ENCODE results near the gene ARL13B.
A peak's percentile ranks its signal among the peaks of the same experiment; 100 is the strongest.

- TF ChIP-seq, protein P1, sequence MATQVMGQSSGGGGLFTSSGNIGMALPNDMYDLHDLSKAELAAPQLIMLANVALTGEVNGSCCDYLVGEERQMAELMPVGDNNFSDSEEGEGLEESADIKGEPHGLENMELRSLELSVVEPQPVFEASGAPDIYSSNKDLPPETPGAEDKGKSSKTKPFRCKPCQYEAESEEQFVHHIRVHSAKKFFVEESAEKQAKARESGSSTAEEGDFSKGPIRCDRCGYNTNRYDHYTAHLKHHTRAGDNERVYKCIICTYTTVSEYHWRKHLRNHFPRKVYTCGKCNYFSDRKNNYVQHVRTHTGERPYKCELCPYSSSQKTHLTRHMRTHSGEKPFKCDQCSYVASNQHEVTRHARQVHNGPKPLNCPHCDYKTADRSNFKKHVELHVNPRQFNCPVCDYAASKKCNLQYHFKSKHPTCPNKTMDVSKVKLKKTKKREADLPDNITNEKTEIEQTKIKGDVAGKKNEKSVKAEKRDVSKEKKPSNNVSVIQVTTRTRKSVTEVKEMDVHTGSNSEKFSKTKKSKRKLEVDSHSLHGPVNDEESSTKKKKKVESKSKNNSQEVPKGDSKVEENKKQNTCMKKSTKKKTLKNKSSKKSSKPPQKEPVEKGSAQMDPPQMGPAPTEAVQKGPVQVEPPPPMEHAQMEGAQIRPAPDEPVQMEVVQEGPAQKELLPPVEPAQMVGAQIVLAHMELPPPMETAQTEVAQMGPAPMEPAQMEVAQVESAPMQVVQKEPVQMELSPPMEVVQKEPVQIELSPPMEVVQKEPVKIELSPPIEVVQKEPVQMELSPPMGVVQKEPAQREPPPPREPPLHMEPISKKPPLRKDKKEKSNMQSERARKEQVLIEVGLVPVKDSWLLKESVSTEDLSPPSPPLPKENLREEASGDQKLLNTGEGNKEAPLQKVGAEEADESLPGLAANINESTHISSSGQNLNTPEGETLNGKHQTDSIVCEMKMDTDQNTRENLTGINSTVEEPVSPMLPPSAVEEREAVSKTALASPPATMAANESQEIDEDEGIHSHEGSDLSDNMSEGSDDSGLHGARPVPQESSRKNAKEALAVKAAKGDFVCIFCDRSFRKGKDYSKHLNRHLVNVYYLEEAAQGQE (IDR thresholded peaks at IDR 0.05; ENCODE audit: low read depth, low read length), result no peak
- no peak for TF ChIP-seq POLR2AphosphoS5 (IDR thresholded peaks at IDR 0.05; ENCODE audit: low read length)
- no peak for TF ChIP-seq SP1 (IDR thresholded peaks at IDR 0.05; ENCODE audit: low read depth, low read length)
- TF ChIP-seq, protein P2, sequence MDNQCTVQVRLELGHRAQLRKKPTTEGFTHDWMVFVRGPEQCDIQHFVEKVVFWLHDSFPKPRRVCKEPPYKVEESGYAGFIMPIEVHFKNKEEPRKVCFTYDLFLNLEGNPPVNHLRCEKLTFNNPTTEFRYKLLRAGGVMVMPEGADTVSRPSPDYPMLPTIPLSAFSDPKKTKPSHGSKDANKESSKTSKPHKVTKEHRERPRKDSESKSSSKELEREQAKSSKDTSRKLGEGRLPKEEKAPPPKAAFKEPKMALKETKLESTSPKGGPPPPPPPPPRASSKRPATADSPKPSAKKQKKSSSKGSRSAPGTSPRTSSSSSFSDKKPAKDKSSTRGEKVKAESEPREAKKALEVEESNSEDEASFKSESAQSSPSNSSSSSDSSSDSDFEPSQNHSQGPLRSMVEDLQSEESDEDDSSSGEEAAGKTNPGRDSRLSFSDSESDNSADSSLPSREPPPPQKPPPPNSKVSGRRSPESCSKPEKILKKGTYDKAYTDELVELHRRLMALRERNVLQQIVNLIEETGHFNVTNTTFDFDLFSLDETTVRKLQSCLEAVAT (IDR thresholded peaks at IDR 0.05), result no peak
- no peak for TF ChIP-seq SIX5 (IDR thresholded peaks at IDR 0.05; ENCODE audit: low read depth, low read length, severe bottlenecking)
- TF ChIP-seq POU2F2 (IDR thresholded peaks at IDR 0.05; ENCODE audit: borderline replicate concordance, low read depth, low read length), result no peak
- TF ChIP-seq, protein P3, sequence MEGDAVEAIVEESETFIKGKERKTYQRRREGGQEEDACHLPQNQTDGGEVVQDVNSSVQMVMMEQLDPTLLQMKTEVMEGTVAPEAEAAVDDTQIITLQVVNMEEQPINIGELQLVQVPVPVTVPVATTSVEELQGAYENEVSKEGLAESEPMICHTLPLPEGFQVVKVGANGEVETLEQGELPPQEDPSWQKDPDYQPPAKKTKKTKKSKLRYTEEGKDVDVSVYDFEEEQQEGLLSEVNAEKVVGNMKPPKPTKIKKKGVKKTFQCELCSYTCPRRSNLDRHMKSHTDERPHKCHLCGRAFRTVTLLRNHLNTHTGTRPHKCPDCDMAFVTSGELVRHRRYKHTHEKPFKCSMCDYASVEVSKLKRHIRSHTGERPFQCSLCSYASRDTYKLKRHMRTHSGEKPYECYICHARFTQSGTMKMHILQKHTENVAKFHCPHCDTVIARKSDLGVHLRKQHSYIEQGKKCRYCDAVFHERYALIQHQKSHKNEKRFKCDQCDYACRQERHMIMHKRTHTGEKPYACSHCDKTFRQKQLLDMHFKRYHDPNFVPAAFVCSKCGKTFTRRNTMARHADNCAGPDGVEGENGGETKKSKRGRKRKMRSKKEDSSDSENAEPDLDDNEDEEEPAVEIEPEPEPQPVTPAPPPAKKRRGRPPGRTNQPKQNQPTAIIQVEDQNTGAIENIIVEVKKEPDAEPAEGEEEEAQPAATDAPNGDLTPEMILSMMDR (IDR thresholded peaks at IDR 0.05 in 2 of 3, conservative IDR thresholded peaks at IDR 0.05 in 1 of 3; ENCODE audit: control insufficient read depth in 2 of 3, extremely low read depth in 1 of 3, insufficient read depth in 1 of 3, low read depth in 3 of 3, low read length in 3 of 3), result peak in 2 of 3 experiments; percentile 18 to 34; a peak in 4 of 6 replicates
- no peak for TF ChIP-seq YY1 (IDR thresholded peaks at IDR 0.05; ENCODE audit: low read depth, low read length)
- no peak for TF ChIP-seq TCF12 (IDR thresholded peaks at IDR 0.05; ENCODE audit: low read depth, low read length)
- TF ChIP-seq, protein P4, sequence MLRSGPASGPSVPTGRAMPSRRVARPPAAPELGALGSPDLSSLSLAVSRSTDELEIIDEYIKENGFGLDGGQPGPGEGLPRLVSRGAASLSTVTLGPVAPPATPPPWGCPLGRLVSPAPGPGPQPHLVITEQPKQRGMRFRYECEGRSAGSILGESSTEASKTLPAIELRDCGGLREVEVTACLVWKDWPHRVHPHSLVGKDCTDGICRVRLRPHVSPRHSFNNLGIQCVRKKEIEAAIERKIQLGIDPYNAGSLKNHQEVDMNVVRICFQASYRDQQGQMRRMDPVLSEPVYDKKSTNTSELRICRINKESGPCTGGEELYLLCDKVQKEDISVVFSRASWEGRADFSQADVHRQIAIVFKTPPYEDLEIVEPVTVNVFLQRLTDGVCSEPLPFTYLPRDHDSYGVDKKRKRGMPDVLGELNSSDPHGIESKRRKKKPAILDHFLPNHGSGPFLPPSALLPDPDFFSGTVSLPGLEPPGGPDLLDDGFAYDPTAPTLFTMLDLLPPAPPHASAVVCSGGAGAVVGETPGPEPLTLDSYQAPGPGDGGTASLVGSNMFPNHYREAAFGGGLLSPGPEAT (IDR thresholded peaks at IDR 0.05; ENCODE audit: low read depth), result no peak
- TF ChIP-seq NR2C2 (IDR thresholded peaks at IDR 0.05; ENCODE audit: borderline replicate concordance, control insufficient read depth, insufficient read length, low read depth), result no peak
- no peak for TF ChIP-seq POLR2A (IDR thresholded peaks at IDR 0.05; ENCODE audit: low read depth, low read length)
Measured at GRCh38 chr3:94069194-94069813, 89.3 kb downstream of the ARL13B start.
